Body of pancreas (tissue), 4 donors: ENCODE data around the gene TFEC.

Experiments
- POLR2A ChIP-seq, 3 donors: fragments of 450-650 bp; IDR thresholded peaks; one replicate each; pipeline ENCODE4 v1.6.1; 2016; ENCODE audit warnings: antibody characterized with exemption in 3 of 3, mild to moderate bottlenecking in 2 of 3
- TF ChIP-seq, protein P1 (sequence below), 7 experiments: fragments of 450-650 bp in 4 of 7; fragments of 200-600 bp in 3 of 7; sonication (generic) in 3 of 7; IDR thresholded peaks; one replicate each; pipeline ENCODE4 v1.5.1; 2016 to 2019; ENCODE audit warnings: antibody characterized with exemption in 7 of 7

GRCh38 chr7:116032886-116033285 lies 2.3 kb upstream of the TFEC start:
- no peak for TF ChIP-seq POLR2A (IDR thresholded peaks at IDR 0.05)
- TF ChIP-seq, protein P1, sequence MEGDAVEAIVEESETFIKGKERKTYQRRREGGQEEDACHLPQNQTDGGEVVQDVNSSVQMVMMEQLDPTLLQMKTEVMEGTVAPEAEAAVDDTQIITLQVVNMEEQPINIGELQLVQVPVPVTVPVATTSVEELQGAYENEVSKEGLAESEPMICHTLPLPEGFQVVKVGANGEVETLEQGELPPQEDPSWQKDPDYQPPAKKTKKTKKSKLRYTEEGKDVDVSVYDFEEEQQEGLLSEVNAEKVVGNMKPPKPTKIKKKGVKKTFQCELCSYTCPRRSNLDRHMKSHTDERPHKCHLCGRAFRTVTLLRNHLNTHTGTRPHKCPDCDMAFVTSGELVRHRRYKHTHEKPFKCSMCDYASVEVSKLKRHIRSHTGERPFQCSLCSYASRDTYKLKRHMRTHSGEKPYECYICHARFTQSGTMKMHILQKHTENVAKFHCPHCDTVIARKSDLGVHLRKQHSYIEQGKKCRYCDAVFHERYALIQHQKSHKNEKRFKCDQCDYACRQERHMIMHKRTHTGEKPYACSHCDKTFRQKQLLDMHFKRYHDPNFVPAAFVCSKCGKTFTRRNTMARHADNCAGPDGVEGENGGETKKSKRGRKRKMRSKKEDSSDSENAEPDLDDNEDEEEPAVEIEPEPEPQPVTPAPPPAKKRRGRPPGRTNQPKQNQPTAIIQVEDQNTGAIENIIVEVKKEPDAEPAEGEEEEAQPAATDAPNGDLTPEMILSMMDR (IDR thresholded peaks at IDR 0.05): no peak
